Activated naive CD4-positive, alpha-beta T cell treated with Interleukin-2 at 50 U/mL for 16 hours (primary cell): ENCODE results near the gene FRAT1.
A peak's percentile ranks its signal among the peaks of the same experiment; 100 is the strongest.

ENCODE experiments used
- DNase-seq: peaks from one replicate; pipeline ENCODE4 v3.0.0-alpha.2; 2020

Gene FRAT1

DNA sequence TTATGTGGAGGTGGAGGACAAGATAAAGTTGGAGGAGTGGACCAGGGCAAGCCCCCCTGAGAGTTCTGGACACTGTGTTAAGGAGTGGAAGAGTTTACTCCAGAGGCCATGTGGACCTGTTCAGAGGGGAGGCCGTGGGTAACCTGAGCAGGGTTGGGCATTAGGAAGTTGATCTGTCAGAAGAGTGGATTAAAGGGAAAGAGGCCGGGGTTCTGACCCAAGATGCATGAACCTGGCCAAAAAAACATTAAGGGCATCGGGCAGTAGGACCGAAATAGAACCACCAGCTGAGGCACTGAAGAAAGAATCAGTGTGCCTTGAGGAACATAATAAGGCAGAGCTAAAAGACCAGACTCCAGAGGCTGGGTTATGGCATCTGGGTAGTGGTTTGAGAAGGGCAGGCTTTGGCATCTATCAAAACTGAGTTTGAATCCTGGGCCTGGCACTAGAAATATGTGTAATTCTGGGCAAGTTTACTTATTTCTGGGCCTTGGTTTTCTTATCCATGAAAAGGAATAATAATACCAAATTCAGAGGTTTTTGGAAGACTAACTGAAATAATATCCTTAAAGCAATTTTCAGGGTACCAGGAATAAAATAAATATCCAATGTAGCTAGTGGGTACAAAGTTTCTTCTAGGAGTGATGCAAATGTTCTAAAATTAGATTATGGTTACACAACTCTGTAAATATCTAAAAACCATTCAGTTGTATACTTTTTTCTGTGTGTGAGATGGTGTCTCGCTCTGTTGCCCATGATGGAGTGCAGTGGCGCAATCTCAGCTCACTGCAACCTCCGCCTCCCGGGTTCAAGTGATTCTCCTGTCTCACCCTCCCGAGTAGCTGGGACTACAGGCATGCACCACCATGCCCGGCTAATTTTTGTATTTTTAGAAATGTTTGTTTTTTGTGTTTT is 10.9 kb upstream of the FRAT1 start:
- no peak for DNase-seq

DNA sequence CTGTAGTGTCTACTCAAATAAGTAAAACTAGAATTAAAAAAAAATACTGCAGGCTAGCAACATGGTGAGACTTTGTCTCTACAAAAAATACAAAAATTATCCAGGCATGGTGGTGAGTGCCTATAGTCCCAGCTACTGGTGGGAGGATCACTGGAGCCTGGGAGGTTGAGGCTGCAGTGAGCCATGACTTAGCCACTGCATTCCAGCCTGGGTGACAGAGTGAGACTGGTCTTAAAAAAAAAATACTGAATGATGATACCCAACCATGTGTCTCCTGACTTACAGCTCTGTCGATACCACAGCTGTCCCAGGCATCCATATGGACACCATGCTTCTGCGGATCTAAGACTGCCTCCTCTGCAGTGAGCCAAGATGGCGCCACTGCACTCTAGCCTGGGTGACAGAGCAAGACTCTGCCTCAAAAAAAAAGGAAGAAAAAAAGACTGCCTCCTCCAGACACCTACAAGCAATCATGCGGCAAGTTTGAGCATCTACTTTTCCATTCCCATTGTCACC is 7.9 kb upstream of the FRAT1 start:
- DNase-seq = no peak

- no peak for DNase-seq
Observed at GRCh38 chr10:97312897-97313296, 6.2 kb upstream of the FRAT1 start.

DNA sequence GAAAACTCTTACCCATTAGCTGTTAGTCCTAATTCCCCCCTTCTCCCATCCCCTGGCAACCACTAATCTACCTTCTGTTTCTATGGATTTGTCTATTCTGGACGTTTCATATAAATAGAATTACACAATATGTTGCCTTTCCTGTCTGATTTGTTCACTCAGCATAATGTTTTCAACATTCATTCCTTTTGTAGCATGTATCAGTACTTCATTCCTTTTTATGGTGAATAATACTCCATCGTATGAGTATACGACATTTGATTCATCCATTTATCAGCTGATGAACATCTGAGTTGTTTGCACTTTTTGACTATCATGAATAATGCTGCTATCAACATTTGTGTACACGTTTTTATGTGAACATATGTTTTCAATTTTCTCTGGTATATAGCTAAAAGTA is 4.4 kb upstream of the FRAT1 start:
- DNase-seq = no peak

GRCh38 chr10:97319671-97320479 is 804 bp downstream of the FRAT1 start:
- DNase-seq = peak; percentile 72

DNA sequence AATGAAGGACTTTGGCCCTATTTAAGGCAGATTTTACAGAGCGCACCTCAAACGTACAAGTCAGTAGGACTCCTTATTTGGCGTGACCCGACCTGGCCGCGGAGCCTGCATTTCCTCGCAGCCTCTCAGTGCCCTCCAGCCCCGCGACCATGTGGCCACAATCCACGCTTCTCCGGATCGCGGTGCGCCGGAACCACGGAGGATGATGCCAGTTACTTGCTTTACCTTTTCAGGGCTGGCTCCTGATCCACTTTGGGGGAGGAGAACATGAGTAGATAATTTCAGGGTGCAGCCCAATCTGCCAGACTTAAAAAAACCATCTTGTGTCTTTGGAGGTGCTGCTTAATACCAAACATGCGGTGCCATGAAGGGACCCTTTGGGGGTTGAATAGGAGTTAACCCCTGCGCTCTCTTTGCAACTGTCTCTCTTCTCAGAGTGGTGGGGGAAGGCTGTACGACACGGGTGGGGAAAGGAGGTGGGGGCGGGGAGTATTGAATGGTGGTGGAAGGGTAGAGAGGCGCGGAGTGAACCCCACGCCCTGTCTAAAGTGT is 1.5 kb downstream of the FRAT1 start:
- DNase-seq = peak; percentile 35

DNA sequence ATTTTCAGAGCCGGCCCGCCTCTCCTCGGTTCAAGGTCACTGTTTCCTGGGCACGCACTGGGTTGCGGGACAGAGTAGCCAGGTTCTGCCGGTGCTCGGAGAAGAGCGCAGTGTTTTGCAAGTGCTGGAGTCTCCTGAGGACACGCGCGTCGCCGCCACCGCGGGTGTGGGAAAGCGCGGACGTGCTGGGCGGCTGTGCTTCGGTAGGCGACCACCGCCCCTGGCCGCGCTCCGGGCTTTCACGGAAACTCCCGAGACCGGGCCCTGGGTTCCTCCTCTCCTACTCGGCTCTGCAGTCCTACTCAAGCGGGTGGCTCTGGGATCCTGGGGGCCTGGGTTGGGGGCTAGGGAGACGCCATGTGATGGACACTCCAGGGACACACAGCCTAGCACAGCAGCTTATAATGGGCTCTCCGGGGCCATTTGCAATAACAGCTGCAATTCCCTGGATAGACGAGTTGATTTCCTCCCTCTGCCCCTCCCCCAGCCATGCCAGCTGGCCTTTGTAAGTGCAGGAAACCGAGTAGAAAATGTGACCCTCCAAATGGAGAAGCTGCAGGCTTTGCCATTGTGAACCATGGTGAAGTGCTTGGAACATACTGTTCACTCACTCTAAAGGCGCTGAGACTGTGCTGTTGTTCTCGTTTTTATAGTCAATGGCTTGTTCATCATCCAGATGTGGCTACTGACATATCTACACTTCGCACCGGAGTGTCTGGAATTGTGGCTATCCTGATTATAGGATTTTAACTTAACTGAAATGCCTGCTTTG is 2.1 kb downstream of the FRAT1 start:
- DNase-seq = no peak

- DNase-seq = no peak
Observed at GRCh38 chr10:97321804-97322190, 2.7 kb downstream of the FRAT1 start.

DNA sequence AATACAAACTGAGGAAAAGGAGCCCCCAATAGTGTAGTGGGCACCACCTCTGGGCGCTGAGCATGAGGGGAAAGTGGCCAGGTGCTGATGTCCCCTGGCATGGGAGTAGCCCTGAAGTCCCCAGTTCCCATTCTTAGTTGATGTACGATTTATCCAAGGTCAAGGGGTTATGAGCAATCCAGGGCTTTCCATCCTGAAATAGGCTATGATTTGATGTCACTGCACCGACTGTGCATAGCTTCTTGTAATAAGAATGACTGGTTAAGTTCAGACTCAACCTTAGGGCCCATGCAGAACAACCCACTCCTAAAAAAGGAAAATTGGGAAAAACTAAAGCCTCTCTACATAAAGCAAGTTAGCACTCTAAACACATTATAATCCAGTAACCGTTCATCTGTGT is 4.4 kb downstream of the FRAT1 start:
- no peak for DNase-seq

DNA sequence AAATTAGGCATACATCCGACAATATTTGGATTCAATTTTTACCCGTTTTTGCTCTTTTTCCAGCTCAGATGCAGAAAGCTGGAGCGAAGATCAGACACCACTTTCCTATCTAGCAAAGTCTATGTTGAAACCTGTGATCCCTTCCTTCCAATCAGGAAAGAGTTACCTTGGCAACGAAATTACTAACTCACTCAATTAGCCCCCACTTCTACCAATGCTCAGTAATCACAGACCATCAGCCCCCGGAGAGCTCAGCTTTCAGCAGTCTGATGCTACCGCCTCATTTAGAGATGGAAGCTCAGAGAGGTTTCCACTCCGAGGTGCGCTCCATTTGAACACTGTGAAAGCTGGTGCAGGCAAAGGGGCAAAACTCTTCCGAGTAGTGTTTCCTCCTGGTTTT is 6.7 kb downstream of the FRAT1 start:
- DNase-seq = no peak

- no peak for DNase-seq
Observed at GRCh38 chr10:97327348-97328294, 8.6 kb downstream of the FRAT1 start.

DNA sequence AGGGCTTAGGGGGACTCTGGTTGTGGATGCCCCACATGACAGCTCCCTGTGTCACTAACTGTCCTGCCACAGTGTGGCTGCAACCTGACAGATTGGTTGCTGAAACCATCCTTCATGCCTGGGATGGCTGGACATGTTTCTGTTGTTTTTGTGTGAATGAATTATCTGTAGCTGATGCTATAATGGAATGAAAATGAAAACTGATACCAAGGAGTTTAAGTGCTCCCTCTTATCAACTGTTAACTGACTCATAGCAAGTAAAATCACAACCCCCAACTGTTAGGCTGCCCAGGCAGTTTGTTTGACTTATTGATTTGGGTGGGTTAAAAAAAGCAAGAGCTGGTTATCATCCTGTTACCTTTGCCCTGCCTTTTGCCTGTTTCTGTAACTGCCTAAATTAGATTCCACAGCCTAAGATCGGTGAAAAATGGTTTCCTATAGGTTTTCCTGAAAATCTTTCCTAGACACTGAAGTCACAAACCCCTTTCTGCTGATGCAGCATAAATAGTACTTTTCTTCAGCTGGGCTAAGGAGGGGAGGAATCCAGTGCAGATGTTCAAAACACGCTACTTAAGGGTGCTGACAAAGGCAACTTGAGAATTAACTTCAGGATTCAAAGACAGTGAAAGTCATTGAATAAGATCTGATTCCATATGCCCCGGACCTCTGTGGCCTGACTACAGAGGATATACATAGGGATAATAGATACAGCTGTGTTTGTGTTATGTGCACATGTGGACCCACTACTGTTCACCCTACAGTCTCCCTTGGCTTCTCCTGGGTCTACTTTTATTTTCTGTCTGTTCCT is 9.8 kb downstream of the FRAT1 start:
- DNase-seq = no peak

DNA sequence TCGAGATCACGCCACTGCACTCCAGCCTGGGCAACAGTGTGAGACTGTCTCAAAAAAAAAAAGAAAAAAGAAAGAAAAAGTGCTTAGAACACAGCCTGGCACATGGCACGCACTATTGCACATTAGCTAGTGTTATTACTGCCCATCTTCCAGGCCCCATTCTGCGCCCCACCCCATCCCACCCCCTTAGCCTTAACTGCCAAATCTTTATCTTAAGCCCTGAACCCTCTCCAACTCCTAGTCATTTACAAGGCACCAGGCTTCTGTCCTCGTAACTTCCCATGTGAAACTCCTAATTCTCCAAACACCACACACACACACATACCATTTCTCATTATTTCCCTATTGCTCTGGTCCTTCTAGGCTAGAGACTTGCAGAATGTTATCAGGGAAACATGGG is 10.7 kb downstream of the FRAT1 start:
- DNase-seq = no peak

GRCh38 chr10:97331153-97331703 is 12.2 kb downstream of the FRAT1 start:
- DNase-seq = no peak

GRCh38 chr10:97332591-97333350 is 13.7 kb downstream of the FRAT1 start:
- no peak for DNase-seq

DNA sequence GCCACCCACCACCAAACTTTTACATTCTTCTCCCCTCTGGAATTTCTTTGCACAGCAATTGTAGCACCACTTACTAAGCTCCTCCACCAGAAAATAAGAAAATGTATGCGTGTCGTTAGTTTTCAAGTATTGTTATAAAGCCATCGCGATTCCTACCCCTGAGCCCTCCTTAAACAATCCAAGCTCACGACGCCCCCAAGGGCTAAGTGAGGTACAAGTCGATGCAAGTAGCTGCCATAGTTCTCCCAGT is 14.2 kb downstream of the FRAT1 start:
- DNase-seq = no peak

- DNase-seq = peak; percentile 36
Observed at GRCh38 chr10:97333601-97334369, 14.7 kb downstream of the FRAT1 start.

DNA sequence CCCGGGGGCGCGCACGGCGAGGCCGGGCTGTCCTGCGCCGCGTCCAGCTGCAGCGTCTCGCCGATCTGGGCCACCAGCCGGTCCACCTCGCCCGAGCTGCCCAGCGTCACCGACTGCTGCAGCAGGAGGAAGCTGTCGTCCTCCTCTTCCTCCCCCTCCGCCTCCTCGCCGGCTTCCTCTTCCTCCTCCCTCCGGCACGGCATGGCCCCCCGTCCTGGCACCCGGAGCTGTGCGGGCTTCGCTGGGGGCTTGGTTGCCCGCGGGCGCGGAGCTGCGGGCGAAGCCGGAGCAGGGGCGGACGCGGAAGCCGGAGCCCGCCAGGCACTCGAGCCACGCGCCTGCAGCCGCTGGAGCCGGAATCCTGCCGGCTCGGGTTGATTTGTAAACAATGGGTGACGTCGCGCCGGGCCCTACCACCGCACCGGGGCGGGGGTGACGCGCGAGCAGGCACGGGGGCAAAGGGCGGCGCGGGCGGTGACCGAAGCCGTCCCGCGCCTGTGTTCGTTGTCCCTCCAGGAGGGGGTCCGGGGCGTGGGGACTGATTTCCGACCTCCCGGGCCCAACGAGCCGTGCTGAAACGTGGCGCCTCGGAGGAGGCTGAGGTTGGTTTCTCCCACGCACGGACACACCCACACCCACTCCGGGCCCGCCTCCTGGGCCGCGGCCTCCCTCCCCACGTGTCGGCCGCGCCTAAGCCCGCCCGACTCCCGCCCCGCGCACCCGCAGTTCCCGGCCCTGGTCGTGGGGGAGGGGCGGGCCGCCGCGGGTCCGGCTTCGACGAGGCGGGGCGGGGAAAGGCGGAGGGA is 15.5 kb downstream of the FRAT1 start, which contains the start of gene FRAT2:
Gene FRAT2, minus strand, starts transcription at position 360 of the 806 bp plus-strand sequence. Its CDS starts 157 bp downstream, at position 203.
- DNase-seq = peak; percentile 88
